GM12865 (cell line): ENCODE data around the gene RNF32.

Experiments
- DNase-seq: peaks from one replicate; pipeline ENCODE4 v3.0.0; 2010; ENCODE audit warnings: low read depth
- H3K4me3 ChIP-seq: 2 replicates; pipeline ENCODE4 v1.5.1; 2011; ENCODE audit warnings: mild to moderate bottlenecking, low read depth, low read length, control low read depth
- CTCF ChIP-seq: IDR thresholded peaks from 2 replicates; pipeline ENCODE4 v1.5.1; 2011; ENCODE audit warnings: low read length, control low read depth, low read depth, inconsistent platforms; ENCODE audit not compliant: insufficient read depth; ENCODE audit errors: missing control alignments

Gene RNF32

DNA sequence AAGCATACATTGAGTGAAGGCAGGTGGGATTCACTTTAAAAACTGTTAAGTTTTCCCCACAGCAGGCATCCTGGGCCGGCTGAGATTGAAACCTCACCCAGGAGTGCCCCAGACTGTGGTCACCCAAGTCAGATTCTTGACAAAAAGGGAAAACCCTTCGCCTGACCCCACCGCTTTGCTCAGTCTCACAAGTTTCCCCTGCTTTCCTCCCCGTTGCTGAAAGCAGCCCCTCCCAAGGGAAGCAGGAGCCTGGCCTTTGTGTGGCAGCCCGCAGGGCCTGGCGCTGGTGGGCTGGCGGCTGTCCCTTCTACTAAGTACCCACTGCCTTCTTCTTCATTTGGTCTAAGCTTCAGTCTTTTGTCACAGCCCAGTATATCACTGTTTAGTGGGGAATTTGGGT lies 16.0 kb downstream of the RNF32 start:
- DNase-seq, result peak; percentile 44
- TF ChIP-seq CTCF, result no peak
- no peak overlapping the region for H3K4me3 ChIP-seq

GRCh38 chr7:156657681-156658080 lies 17.1 kb downstream of the RNF32 start:
- no peak for DNase-seq
- no peak for TF ChIP-seq CTCF
- no peak overlapping the region for H3K4me3 ChIP-seq

- DNase-seq, result no peak
- no peak for TF ChIP-seq CTCF
- H3K4me3 ChIP-seq, result no peak overlapping the region
These were observed 18.6 kb downstream of the RNF32 start for GRCh38 chr7:156659203-156659602.

DNA sequence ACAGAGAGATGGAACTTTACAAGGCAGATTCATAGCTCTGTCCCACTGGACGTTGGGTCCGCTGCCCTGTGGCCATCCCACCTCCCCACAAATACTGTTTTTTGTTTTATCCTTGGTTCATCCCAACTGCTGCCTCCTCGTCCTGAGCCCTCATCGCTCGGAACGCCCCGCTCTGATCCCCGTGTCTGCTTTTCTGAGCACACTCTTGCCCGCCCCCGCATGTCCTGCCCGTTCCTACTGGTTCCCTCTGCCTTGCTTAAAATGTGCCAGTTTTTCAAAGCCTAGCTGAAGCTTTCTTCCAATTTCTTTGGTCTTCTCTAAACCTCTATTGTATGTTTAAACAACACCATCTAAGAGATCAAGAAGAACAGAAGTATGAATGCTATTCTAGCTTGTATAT lies 19.4 kb downstream of the RNF32 start:
- no peak overlapping the region for H3K4me3 ChIP-seq
- no peak for DNase-seq
- TF ChIP-seq CTCF, result no peak

DNA sequence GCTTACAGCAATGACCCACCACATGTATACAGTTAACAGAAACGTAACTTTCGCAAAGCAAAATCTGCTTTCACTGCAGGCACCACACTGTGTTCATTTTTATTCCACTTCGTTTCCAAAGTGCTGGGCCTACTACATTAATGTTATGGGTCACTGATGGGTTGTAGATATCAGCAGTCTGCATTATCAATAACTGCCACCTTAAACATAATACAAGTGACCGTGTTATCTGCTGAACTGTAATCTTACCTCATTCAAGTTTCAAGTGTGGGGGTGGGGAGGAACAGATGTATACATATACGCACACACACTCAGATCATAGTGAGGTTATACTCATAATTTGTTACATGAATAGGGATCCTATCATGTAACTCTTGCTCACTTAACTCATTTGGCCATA lies 21.1 kb downstream of the RNF32 start:
- DNase-seq, result no peak
- no peak overlapping the region for H3K4me3 ChIP-seq
- TF ChIP-seq CTCF, result no peak

DNA sequence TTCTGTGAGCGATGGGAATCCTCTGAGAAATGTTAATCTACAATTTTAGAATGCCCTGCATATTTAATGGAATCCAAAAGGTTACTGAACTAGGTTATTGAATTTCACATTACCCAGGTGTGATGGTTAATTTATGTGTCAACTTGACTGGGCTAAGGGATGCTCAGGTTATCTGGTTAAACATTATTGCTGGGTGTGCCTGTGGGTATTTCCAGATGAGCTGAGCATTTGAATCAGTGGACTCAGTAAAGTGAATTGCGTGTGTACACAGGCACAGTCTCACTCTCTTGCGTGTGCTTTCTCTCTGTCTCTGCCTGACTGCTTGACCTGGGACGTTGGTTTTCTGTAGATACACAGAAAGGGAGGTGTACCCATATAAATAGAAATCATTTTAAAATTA lies 21.7 kb downstream of the RNF32 start:
- no peak for DNase-seq
- TF ChIP-seq CTCF, result no peak
- H3K4me3 ChIP-seq, result no peak overlapping the region

DNA sequence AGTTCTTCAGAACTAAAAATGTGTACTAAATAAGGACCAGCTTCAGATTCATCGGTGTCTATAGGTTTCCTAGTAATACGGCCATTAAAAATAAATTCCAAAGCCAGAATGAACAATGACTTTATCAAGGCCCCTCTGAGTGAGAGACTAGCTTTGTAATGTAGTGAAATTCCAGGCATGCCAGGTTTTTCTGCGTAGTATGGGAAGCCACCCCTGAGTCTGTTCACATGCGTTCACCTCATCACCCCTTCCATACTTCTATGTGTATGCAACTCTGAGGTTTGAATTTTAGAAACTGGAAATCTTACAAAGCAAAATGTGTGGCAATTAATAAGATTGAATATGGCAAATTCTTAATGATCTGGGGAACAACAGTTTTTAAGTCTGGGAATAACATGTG lies 24.5 kb downstream of the RNF32 start:
- DNase-seq, result no peak
- no peak overlapping the region for H3K4me3 ChIP-seq
- TF ChIP-seq CTCF, result no peak
